Tibial nerve (tissue), 4 donors: ENCODE results near the gene LOXHD1. TPM values are rescaled to one million over a fixed set of nuclear protein-coding genes. Genes with fewer than 3 reads are reported as not detected.

Source experiments
- DNase-seq, 2 donors: peaks; one replicate each; pipeline ENCODE4 v3.0.0-alpha.2; 2019; ENCODE audit warnings: low spot score in 2 of 2
- H3K27ac ChIP-seq, 4 donors: fragments of 200-600 bp; sonication (generic) in 3 of 4; one replicate each; pipeline ENCODE4 v1.5.1; 2017 to 2019; ENCODE audit warnings: mild to moderate bottlenecking in 1 of 4
- H3K27me3 ChIP-seq, 2 donors: fragments of 200-600 bp; sonication (generic) in 1 of 2; one replicate each; pipeline versions ENCODE4 v1.5.1 to v1.6.0; 2017 to 2019
- H3K36me3 ChIP-seq, 3 donors: fragments of 200-600 bp; sonication (generic); one replicate each; pipeline ENCODE4 v1.5.1; 2018 to 2019
- H3K4me1 ChIP-seq, 4 donors: fragments of 200-600 bp; sonication (generic) in 3 of 4; one replicate each; pipeline ENCODE4 v1.5.1; 2017 to 2019
- H3K4me3 ChIP-seq, 4 donors: fragments of 200-600 bp; sonication (generic) in 3 of 4; one replicate each; pipeline ENCODE4 v1.5.1; 2017 to 2019; ENCODE audit warnings: mild to moderate bottlenecking in 1 of 4, moderate library complexity in 1 of 4
- H3K9me3 ChIP-seq, 4 donors: fragments of 200-600 bp; sonication (generic) in 3 of 4; one replicate each; pipeline ENCODE4 v1.5.1; 2017 to 2019
- EP300 ChIP-seq, 2 donors: sonication (generic); formaldehyde crosslinking; IDR thresholded peaks; one replicate each; pipeline ENCODE4 v1.6.1; 2017; ENCODE audit warnings: antibody characterized with exemption in 2 of 2, mild to moderate bottlenecking in 1 of 2
- POLR2A ChIP-seq, 2 donors: fragments of 450-650 bp; IDR thresholded peaks; one replicate each; pipeline ENCODE4 v1.6.1; 2017; ENCODE audit warnings: antibody characterized with exemption in 2 of 2, mild to moderate bottlenecking in 2 of 2, moderate library complexity in 2 of 2
- WGBS, 2 donors: methylation state at CpG; one replicate each; pipeline ENCODE4 v1.1.5; 2018; 5-methylcytosine and 5-hydroxymethylcytosine counted together
- total RNA-seq, 4 donors: library from RNA; depleted of rRNA; stranded (reverse); fragments of >200 nt; gene quantifications; one replicate each; pipeline ENCODE4 v1.1.0, GENCODE V29; 2016
- TF ChIP-seq, protein P1 (sequence below), 5 experiments: fragments of 200-600 bp in 3 of 5; fragments of 450-650 bp in 2 of 5; sonication (generic) in 3 of 5; IDR thresholded peaks; one replicate each; pipeline ENCODE4 v1.5.1; 2016 to 2019; ENCODE audit warnings: antibody characterized with exemption in 5 of 5, mild to moderate bottlenecking in 3 of 5, moderate library complexity in 2 of 5

The LOXHD1 gene
- total RNA-seq, 4 donors from 2014 or later = under 0.01 to 0.44 (median 0.21) TPM; not detected in 1

GRCh38 chr18:46555724-46556123 is 101.3 kb downstream of the LOXHD1 start:
- H3K4me3 ChIP-seq = no peak overlapping the region
- no peaks in the 10 kb centered on the region for H3K4me1 ChIP-seq
- no peaks in the 10 kb centered on the region for H3K36me3 ChIP-seq
- TF ChIP-seq POLR2A (IDR thresholded peaks at IDR 0.05) = no peak
- WGBS, 2 donors = 50 to 63% methylated on average over 4 of the region's 4 CpGs
- H3K27me3 ChIP-seq = no peaks in the 10 kb centered on the region
- no peaks in the 10 kb centered on the region for H3K9me3 ChIP-seq
- DNase-seq = no peak
- H3K27ac ChIP-seq = no peak overlapping the region

DNA sequence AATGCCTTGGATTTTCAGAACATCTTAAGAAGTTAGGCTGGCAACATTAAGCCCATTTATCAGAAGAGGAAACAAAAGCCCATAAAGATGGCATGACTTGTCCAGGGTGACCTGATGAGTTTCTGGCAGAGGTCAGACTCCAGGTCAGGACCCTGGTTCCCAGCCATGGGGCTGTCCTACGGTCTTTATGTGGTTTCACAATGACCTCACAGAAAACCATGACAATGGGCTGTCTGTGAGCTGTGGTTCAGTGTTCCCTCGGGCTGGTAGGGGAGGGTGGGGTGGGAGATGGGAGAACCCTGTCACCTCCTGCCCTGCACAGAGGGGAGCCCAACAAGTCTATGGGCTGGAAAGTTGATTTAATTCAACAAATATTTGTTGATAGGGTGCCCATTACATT is 101.8 kb downstream of the LOXHD1 start:
- 19 to 34% methylated on average over 2 of the region's 2 CpGs for WGBS, 2 donors
- Histone ChIP-seq H3K9me3 (no peaks in the 10 kb centered on the region), H3K4me1 (no peaks in the 10 kb centered on the region), H3K36me3 (no peaks in the 10 kb centered on the region), H3K27me3 (no peaks in the 10 kb centered on the region), H3K27ac (no peak overlapping the region), H3K4me3 (no peak overlapping the region)
- no peak for DNase-seq
- TF ChIP-seq POLR2A (IDR thresholded peaks at IDR 0.05) = no peak
- no peak for TF ChIP-seq EP300 (IDR thresholded peaks at IDR 0.05)
- TF ChIP-seq, protein P1, sequence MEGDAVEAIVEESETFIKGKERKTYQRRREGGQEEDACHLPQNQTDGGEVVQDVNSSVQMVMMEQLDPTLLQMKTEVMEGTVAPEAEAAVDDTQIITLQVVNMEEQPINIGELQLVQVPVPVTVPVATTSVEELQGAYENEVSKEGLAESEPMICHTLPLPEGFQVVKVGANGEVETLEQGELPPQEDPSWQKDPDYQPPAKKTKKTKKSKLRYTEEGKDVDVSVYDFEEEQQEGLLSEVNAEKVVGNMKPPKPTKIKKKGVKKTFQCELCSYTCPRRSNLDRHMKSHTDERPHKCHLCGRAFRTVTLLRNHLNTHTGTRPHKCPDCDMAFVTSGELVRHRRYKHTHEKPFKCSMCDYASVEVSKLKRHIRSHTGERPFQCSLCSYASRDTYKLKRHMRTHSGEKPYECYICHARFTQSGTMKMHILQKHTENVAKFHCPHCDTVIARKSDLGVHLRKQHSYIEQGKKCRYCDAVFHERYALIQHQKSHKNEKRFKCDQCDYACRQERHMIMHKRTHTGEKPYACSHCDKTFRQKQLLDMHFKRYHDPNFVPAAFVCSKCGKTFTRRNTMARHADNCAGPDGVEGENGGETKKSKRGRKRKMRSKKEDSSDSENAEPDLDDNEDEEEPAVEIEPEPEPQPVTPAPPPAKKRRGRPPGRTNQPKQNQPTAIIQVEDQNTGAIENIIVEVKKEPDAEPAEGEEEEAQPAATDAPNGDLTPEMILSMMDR (IDR thresholded peaks at IDR 0.05) = no peak

GRCh38 chr18:46554406-46555080 is 102.5 kb downstream of the LOXHD1 start:
- Histone ChIP-seq H3K4me3 (no peak overlapping the region), H3K27me3 (no peaks in the 10 kb centered on the region), H3K9me3 (no peaks in the 10 kb centered on the region), H3K27ac (no peak overlapping the region), H3K36me3 (no peaks in the 10 kb centered on the region), H3K4me1 (no peaks in the 10 kb centered on the region)
- 64 to 73% methylated on average over 2 of the region's 2 CpGs for WGBS, 2 donors
- TF ChIP-seq, protein P1 (IDR thresholded peaks at IDR 0.05) = no peak
- TF ChIP-seq POLR2A (IDR thresholded peaks at IDR 0.05) (no peak), EP300 (IDR thresholded peaks at IDR 0.05) (no peak)
- no peak for DNase-seq

DNA sequence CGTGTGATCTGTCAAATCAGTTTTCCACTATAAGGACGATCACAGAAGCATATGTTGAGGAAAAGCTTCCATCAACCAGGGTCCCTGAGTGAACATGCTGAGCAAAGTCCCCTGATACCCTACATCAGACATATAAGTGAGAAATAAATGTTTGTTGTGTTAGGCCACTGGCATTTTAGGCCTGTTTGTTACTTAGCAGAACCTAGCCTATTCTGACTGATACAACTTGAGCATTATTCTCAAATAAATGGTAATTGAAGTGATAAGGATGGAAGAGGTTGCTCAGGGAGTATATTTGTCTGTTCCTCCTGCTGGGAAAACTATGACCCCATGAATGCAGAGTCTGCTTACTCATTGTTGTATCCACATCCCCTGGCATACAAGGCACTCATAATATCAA is 106.4 kb downstream of the LOXHD1 start:
- DNase-seq = no peak

GRCh38 chr18:46547520-46547919 is 109.5 kb downstream of the LOXHD1 start:
- DNase-seq = no peak
- Histone ChIP-seq H3K36me3 (no peaks in the 10 kb centered on the region), H3K9me3 (no peaks in the 10 kb centered on the region), H3K4me1 (no peaks in the 10 kb centered on the region), H3K27me3 (no peaks in the 10 kb centered on the region), H3K4me3 (no peak overlapping the region), H3K27ac (no peak overlapping the region)
- TF ChIP-seq, protein P1 (IDR thresholded peaks at IDR 0.05) = no peak
- no peak for TF ChIP-seq POLR2A (IDR thresholded peaks at IDR 0.05)
- no peak for TF ChIP-seq EP300 (IDR thresholded peaks at IDR 0.05)
- WGBS, 2 donors = 34% methylated on average over 1 of the region's 1 CpG

More for the DNA sequence above, 106.4 kb downstream of the LOXHD1 start:
- no peak overlapping the region for H3K4me3 ChIP-seq
- H3K36me3 ChIP-seq = no peaks in the 10 kb centered on the region
- WGBS, 2 donors = 92 to 94% methylated on average over 2 of the region's 2 CpGs
- H3K9me3 ChIP-seq = no peaks in the 10 kb centered on the region
- no peaks in the 10 kb centered on the region for H3K4me1 ChIP-seq
- TF ChIP-seq, protein P1 (IDR thresholded peaks at IDR 0.05) = no peak
- TF ChIP-seq EP300 (IDR thresholded peaks at IDR 0.05) (no peak), POLR2A (IDR thresholded peaks at IDR 0.05) (no peak)
- H3K27ac ChIP-seq = no peak overlapping the region
- H3K27me3 ChIP-seq = no peaks in the 10 kb centered on the region
